22Rv1 (cell line): ENCODE measurements around the gene MTF1.

ENCODE experiments used
- CTCF ChIP-seq: fragments of 450-650 bp; IDR thresholded peaks from 2 replicates; pipeline ENCODE4 v1.5.1; 2017; ENCODE audit warnings: mild to moderate bottlenecking
- ZFX ChIP-seq: fragments of 450-650 bp; IDR thresholded peaks from 2 replicates; pipeline ENCODE4 v1.6.1; 2017; ENCODE audit warnings: antibody characterized with exemption, borderline replicate concordance

GRCh38 chr1:37893673-37894072, 34.3 kb upstream of the MTF1 start:
- TF ChIP-seq CTCF, result no peak
- no peak for TF ChIP-seq ZFX
